Inferior parietal cortex (tissue), 1 donor: ENCODE data around the gene PTGER3.
"Not testable (repeated sequence)": the region's sequence is repeated elsewhere in the genome, so short reads cannot be mapped to it uniquely, and the experiment has no call there.

Experiments used
- DNase-seq: peaks from one replicate; pipeline ENCODE4 v3.0.0-alpha.2; 2016; ENCODE audit errors: extremely low spot score

The PTGER3 gene

DNA sequence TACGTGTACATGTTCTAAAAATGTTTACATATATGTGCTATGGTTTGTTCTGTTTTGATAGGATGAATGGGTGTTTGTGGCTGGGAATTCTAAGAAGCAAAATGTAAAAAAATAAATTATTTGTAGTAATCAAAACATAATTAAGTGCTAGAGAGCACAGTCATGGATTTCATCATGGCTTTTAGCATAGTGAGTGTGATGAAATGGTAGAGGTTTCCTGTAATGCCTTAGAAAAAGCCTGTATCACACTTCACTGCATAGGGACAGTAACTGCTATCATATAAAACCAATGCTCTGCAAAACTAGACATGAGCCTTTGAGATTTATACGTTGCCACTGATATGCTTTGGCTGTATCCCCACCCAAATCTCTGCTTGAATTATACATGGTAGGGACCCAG lies 99.8 kb downstream of the PTGER3 start:
- DNase-seq, result no peak

GRCh38 chr1:70945676-70946075 lies 101.9 kb downstream of the PTGER3 start:
- no peak for DNase-seq

DNA sequence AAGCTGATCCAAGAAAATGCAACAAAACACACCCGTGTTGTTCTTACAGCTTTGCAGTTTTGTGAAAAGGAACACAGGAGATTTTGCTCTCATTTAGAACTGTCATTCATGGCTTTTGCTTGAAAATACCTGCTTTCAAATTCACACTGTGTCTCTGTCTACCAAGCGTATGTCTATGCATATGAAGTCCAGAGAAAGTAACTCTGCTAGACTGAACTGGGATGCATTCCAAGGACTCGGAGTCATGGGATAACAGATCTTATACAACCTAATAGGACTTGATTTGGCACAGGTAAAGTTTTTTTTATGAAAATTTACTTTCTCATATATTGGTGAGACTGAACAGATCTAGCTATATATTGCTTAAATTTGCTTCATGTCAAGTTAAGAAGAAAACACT lies 102.4 kb downstream of the PTGER3 start:
- no peak for DNase-seq

DNA sequence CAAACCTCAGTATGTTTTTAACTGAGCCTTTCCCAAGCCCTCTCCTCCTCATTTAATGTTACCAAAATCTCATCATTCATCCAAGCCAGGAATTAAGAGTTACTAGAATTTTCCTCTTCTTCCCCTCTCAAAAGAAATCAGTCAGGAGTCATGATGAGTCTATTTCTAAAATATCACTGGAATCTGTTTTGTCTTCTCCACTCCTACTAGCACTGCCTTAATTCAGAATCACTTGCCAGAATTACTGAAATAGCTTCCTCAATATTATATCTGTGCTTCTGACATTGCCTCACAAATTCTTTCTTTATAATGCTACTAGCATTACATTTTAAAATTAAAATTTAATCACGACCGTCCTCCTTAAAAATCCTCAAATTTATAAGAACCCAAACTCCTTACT lies 106.1 kb downstream of the PTGER3 start:
- no peak for DNase-seq

DNA sequence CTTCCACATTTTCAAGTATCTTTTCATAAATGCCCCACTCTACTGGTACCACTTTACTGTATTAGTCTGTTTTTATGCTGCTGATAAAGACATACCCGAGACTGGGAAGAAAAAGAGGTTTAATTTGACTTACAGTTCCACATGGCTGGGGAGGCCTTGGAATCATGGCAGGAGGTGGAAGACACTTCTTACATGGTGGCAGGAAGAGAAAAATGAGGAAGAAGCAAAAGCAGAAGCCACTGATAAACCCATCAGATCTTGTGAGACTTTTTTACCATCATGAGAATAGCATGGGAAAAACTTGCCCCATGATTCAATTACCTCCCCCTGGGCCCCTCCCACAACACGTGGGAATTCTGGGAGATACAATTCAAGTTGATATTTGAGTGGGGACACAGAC lies 107.2 kb downstream of the PTGER3 start:
- DNase-seq, result not testable (repeated sequence)

DNA sequence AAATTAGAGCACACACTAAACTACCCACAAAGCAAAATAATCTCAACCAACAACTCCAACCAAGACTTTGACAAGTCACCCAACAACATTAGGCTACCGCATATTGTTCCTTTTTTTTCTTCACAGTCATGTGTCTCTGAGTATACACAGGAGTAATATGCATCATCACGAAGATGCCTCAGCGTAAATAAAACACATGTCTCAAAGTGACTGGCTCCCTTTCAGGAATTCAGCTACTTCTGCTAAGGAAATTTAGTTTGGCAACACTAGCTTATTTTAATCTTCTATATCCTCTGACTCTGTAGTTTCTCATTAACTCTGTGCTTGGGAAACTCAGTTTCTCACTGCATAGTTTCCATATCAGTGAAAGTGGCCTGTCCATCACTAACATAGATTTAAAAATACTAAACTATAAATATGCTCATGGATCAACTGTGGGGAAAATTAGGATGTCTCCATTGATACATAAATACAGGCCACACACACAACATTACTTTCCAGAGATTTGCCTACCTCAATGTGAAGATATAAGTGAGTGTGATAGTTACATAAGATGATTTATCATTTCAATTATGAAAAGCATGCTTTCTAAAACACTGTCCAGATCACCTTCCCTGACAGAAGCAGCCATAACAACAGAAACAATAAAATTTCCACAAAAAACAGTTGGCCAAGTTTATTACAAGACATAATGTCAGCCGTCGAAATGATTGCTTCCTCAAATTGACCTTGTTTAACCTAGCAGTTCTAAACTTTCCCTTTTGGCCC lies 113.2 kb downstream of the PTGER3 start:
- DNase-seq, result no peak

DNA sequence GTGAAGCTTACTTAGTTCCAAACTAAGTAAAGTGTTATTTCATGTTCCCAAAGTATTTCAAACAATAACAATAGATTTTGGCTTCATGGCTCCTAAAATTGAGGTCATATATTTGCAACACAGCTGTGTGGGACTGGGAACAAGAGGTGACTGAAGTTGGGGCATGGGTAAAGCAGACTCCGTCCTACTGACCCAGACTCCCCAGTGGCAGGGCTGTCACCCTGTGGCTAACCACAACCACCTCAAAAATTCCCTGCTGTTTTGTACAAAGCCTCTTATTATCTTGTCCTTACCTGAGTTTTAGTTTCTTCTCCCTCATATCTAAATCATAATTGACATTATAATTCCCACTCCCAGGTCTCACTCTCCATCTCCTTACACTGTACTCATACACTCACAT lies 117.6 kb downstream of the PTGER3 start:
- no peak for DNase-seq

DNA sequence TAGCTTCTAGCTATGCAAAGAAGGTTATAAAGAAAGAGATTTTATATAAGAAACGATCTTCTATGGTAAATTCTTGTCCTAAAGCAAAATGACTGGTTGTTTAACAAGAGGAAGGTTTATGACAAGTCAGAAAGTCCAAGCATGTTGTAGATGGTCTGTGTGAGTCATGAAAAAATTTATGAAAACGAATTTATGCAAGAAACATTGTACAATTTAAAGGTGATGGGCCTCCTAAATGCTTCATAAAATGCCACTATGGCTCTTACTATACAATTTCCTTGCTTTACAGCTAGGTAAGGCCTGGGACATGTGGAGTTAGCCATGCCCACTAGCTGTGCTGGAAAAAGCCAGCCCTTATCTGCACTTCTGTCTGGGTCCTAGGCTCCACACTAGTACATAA lies 125.4 kb downstream of the PTGER3 start:
- no peak for DNase-seq
